ENCODE data around the gene AFTPH.

Gene AFTPH

DNA sequence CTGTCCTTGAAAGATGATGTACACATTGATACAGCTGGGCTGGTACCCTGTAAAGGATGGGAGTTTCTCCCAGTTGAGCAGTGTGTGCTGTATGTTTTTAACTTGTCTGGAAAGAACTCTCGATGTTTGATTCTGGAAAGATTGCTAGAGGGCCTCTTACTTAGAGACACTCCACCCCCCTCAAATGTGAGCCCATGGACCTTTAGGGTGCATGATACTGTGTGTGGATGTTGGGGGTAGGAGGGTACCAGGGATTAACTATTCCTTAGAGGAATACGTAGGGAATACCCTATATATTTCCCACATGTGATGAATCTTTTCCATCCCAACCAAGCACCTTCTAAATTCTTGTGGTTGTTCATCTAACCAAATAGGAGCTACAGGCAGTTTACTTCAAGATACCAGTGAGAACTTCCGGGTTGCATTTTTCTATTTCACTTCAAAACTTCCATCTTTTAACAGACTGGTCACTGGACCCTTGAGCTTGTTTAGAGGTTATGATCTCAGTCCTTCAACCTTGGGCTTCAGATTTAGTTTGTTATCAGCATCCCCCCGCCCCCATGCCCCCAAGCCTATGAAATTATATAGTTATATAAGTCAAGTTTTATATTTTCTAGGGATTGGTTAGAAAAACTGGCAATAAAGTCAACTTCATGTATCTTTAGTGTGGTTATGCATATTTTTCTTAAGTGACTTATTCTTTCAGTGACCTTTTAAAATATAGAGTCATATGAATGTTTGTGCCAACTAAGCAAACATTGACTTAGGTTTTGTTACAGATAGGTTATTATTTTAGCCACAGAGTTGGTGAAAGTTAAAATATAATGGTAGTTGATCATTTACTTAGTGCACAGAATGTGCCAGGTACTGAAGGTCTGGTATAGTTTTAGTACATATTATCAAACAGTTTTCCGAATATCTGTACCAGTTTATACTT, 18.2 kb downstream of the AFTPH start:
- no peak for DNase-seq

DNA sequence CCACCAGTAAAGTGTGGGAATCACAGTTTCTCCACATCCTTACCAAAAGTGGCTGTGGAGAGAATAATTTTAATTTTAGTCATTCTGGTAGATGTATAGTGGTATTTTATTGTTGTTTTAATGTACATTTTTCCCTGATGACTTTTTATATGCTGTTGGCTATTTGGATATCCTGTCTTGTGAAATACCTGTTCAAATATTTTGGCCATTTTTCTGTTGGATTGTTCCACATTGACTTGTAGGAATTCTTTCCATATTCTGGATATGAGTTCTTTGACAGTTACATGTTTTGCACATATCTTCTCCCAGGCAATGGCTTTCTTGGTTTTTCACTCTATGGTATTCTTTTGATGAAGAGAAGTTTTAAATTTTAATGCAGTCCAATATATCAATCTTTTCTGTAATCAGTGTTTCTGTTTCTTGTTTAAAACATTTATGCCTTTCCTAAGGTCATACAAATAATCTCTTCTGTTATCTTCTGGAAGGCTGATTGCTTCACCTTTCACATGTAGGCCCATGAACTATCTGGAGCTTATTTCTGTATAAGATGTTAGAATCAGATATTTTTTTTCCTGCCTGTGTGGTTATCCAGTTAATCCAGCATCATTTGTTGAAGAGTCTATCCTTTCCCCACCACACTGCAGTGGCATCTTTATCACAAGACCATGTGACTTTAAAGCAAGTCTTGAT, 19.0 kb downstream of the AFTPH start:
- no peak for DNase-seq

DNA sequence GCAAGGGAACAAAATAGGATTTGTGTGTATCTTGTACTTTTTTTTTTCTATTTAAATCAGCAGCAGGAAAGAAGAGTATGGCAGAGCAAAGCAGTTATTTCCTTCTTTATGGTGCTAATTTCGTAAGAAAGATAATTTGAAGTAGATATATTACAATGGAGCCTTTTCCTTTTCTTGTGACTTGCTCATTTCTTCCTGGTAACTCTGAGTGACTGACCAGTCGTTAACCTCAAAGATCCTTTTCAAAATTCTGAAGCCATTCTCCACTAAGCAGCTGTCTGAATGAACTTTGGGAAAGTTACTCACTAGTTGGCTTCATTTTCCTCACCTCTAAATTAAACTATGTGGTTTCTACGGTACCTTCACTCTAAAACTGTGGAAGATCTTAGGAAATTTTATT, 24.6 kb downstream of the AFTPH start:
- no peak for DNase-seq

DNA sequence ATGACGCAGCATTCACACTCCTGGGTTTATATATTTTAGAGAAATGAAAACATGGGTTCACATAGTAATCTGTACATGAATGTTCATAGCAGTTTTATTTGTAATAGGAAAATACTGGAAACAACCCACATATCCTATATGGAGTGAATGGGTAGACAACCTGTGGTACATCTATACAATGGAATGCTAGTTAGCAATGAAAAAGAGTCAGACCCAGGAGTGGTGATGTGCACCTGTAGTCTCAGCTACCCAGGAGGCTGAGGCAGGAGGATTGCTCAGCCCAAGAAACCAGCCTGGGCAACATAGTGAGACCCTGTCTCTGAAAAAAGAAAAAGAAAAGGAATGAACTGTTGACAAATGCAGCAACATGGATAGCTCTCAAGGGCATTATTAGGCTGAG, 25.9 kb downstream of the AFTPH start:
- no peak for DNase-seq

DNA sequence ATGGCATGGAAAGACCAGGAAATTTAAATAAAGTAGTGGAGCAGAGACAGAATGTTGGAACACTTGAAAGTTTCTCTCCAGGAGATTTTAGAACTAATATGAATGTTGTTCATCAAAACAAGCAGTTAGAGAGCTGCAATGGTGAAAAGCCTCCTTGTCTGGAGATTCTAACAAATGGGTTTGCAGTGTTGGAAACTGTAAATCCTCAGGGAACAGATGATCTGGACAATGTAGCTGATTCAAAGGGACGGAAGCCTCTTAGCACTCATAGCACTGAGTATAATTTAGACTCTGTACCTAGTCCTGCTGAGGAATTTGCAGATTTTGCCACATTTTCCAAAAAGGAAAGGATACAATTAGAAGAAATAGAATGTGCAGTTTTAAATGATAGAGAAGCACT, 27.7 kb downstream of the AFTPH start:
- no peak for DNase-seq

DNA sequence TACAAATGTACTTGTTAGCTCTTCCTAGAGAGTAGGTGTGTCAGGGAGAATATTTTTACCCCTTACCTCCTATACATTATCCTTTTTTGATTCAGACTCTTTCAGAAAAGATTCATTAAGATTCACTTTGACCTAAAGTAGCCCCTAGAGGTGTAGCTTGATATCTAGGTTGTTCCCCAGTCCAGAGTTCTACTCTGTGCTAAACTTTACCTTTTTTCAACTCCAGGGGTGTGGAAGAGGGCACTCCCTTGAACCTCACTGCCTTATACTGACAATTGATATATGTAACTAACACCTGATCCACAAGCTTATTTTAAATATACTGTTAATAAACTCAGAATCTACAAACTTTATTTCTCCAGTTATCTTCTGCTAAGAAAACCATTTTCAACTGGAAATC, 30.0 kb downstream of the AFTPH start:
- no peak for DNase-seq

DNA sequence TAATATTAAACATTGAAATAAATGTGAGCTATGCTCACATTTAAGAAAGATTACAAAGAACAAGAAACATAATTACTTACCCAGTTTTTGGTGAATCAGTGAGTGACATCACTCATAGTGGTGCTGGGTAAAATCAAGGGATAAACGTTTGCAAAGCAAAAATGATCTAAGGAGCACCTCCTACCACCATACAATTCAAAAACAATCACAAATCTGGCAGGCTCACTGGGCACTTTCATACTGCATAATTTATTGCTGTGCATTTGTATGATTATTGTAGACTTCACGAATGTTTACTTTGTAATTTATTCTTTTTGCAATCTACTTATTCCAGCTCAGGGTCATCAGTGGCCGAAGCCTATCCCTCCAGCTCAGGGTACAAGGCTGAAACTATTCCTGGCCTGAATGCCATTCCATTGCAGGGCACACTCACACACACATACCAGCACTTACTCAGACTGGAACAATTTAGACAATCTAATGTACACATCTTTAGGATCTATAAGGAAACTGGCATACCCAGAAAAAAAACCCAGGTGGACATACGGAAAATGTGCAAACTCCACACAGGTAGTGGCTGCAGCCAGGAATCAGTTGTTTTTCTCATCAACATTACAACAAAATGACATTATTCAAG, 34.4 kb downstream of the AFTPH start:
- no peak for DNase-seq

DNA sequence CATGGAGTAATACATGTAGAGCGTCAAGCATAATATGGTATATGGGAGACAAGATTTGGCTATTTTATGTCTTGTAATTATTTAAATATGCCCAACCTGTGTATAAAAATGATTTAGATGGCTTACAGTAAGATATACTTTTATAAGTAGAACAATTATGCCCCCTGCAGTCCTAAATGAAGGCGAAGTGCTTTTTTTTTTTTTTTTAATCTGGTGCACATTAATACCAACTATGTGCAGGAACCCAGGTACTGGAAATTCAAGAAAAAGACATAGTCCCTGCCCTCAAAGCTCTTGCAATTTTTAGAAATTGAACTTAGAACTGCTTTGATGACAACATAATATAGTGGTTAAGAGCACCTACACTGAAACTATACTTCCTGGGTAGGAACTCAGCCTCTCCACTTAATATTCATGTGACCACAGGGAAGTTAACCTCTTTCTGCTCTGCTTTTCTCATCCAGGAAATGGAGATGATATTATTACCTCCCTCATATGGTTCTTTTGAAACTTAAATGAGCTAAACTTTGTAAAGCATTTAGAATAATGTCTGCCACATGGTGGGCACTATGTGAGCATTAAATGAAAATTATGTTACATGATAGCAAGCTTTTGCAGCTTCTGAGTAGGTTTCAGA, 38.1 kb downstream of the AFTPH start:
- DNase-seq = no peak

DNA sequence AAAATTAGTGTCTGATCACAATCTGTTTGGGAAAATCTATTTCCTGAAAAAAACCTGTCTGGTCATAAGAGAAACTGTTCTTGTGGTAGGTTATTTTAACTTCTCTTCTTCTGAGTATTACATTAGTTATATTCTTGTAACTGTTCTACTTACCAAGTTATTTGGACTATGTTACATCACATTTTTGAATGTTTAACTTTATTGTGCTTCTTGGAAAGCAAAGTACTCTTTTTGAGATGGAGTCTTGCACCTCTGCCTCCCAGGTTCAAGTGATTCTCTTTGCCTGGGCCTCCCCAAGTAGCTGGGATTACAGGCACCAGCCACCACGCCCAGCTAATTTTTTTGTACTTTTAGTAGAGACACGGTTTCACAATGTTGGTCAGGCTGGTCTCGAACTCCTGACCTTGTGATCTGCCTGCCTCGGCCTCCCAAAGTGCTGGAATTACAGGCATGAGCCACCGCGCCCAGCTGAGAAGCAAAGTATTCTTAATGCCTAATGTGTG, 39.4 kb downstream of the AFTPH start:
- DNase-seq = no peak

DNA sequence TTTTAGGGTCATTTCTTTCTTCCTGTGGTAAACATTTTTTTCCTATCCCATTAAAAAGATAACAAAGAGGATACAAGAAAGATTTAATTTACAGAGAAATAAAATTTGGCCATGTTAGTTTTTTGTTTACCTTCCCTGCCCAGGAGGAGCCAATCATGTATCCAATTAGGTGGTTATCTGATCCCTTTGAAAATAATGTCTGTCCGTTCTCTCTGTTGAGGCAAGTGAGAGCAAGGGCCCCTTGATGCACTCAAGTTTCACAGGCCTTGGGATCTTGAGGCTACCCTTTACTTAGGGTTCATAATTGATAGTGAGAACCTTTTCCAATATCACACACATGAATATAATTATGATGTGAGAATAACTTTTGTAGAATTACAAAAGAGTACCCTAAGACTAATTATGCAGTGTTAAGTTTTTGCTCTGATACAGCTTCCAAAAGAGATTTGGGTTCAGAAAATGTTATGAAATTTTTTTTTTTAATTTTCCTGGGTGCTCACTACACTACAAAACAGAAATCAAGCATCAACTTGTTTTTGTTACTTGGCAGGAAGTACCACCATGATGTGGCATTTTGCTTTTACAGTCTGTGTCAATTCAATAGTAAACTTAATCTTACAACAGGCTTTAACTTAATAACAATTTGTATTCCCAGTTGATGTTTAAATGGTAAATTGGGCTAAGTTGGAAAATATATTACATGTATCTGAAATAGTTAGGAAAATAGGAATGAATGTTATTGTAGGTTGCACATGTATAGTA, 42.0 kb downstream of the AFTPH start:
- no peak for DNase-seq

DNA sequence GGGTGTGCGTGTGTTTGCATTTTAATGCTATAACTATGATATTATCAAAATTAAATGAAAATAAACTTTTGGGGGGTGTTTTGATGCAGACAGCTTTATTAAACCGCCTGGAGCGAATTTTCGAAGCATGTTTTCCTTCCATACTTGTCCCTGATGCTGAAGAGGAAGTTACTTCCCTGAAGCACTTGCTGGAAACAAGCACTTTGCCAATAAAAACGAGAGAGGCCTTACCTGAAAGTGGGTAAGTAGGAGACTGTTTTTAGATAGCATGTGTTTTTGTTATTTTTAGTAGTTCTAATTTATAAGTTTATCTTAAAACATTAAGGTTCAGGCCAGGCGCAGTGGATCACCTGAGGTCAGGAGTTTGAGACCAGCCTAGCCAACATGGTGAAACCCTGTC, 43.3 kb downstream of the AFTPH start:
- DNase-seq = no peak

DNA sequence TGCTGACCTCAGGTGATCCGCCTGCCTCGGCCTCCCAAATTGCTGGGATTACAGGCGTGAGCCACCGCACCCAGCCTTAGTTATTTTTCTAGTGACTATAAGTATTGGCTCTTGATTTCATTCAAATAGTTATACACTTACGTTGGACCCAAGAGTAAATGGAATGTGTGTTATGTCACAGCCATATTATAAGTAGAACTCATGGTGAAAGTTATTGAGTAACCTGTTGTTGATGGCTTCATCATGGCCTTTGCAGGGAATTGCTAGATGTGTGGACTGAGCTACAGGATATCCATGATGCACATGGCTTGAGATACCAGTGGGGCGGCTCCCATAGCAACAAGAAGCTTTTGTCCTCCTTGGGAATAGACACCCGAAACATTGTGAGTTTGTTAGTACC, 44.7 kb downstream of the AFTPH start:
- DNase-seq = no peak

DNA sequence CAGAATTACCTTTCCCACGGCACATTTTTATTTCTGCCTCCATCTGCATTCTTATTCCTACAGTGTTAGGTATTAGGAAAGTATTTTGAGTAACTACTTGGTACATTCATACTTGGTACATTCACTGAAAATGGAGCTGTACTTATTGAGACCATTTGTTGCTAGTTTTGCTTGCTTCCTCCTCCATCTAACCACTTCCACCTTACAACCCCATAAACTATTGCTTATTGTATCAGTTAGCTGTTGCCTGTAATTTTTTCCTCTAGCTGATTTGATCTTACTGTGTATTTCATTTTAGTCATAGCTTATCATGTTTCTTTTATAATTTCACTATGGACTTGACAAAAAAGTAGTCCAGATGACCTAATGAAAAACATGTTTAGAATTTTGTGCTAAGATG, 50.7 kb downstream of the AFTPH start:
- no peak for DNase-seq

DNA sequence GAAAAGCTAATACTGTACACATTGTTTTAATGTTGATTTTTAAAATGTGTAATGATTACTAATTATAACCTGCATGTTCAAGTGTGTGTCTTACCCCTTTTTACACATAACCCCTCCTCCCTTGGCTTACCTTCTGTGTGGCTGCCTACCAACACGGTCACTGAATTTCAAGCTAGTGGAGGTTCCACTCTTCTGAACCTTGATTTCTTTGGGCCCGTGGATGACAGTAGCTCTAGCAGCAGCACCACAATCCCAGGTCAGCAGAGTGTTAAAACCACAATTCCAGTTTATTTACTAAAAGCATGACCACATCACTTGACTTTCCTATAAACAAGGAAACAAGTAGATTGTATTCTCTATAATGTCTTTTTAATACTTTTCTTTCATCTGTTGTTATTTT, 56.9 kb downstream of the AFTPH start:
- no peak for DNase-seq

DNA sequence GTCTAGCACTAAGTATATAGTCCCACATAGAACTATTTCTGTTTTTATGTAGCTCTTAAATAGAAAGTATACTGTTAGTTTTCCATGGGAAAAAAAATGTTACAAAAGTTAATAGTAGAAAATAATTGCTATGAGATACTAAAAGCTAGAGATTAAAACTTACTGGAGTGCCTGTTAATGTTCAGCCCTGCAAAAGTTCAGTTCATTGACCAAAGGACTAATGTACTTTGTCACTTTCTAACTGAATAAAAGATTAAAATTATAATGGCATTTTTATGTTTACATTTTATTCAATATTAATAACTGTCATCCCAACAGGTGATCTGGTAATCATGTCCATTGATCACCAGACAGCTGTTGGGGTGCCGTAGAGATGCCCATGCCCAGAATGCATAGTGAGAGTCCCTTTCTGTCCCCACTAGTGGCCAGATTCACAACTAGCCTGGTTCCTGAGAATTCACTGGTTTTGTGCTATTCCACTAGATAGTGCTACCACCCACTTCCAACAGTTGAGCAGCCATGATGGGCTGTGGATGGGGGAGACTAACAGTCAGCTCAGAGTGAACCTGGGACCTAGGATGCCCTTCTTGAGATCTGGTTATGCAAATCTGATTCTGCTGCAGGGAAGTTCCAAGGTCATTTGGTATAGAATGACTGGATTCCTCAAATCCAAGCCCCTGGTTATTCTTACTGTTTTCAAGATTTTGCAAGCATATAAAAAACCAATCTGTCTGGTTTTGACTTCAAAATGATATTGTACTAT, 57.8 kb downstream of the AFTPH start:
- DNase-seq = no peak

DNA sequence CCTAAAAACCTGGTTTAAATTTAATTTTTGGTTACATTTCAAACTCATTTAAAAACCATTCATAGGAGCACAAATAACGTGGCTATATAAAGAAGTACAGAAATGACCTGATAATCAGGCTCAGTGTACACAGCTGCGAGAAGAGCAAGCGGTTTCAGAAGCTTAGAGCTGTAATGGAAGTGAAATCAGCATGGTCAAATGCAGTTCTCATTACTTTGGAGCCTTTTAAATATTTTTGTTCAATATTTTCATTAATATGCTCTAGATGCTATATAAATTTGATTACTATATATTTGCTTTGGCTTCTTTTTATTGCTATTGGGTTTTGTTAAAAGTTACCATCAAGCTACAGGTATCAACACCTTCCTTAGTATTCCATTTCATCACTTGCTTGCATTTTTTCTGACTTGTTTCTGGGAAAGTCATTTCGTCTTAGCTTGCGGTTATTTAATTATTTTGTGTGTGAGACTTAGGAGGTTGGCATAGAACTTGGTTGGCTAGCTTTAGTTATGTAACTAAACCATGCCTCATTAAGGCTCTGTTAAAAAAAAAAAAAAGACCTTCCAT, 58.7 kb downstream of the AFTPH start:
- DNase-seq = no peak

DNA sequence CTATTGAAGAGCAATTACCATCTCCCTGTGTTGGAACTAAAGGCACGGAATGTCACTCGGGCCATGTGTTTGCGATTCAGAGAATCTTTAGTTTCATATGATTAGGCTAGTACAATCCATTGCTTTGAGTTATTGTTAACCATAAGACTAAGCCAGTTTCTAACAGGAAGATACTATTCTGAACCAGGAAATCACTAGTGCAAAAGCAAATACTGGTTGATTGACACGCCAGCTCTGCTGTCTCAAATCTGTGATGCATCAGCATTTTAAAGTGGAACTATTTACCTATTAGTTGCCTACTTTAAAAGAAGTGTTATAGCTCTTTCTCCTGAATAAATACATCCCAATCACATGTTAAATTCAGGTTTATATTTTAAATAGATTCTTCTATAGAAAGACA, 61.9 kb downstream of the AFTPH start:
- DNase-seq = no peak

DNA sequence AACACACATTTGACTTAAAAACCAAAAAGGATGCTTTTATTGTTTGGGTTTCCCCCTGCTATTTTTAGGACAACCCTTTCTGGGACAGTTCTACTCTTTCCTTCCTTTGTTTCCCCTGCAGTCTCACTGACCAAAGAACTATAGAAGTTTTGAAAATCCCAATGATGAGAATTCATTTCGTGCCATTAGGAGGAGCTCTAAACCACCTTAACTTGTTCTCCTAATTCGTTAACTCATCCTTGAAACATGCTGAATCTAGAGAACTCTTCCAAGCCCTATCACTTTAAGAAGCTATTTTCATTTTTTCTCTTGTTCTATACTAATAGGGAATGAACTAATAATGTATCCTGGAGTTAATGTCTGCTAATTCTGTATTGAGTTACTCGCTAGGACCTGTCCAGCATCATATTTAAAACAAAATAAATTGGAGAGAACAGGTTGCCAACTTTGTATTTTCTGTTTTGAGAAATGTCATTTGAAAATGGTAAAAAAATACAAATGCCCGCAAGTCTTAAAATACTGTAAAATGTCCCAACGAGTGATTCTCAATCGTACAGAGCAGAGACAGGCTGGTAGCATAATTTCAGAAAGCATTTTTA, 62.9 kb downstream of the AFTPH start:
- DNase-seq = no peak

DNA sequence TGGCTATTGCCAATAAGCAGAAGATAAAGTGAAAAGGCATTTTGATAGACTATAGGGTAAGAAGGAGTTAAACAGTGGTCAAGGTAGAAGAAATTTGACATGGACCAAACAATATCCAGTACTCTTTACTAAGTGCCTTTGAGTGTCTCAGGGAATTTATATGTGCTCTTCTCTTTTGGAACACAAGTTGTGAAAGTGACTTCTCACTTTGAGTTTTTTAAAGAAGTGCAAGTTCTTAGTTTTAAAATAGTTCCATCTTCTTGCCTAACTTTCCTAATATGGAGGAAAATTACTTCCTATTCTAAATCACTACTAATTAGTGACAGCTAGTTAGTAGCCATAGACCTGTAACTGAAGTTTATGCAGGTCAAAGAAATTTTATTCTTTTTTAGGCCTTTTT, 63.4 kb downstream of the AFTPH start:
- no peak for DNase-seq

DNA sequence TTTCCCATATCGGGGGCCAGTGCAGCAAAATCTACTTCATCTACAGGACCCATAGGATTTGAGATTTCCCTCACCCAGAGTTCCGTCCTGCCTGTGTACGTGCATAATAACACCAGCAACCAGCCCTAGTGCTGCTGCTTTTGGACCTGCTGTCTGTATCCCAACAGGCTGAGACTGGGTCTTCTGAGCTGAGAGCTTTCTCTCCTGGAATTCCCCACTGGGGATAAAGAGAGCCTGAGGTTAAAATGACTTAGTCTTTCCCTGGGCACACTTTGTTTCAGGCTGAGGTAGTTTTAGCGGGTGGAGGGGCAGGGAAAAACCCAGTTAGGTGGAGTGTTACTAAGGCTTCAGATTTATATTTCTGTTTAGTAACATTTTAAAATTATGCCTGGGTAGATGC, 67.1 kb downstream of the AFTPH start:
- DNase-seq = no peak
